ENCODE data around the gene MTFMT. TPM values are rescaled to one million over a fixed set of nuclear protein-coding genes. Genes with fewer than 3 reads are reported as not detected.
A peak's percentile ranks its signal among the peaks of the same experiment; 100 is the strongest.

The MTFMT gene
- total RNA-seq, 1 donor from 2014 or later: 9.8 TPM

DNA sequence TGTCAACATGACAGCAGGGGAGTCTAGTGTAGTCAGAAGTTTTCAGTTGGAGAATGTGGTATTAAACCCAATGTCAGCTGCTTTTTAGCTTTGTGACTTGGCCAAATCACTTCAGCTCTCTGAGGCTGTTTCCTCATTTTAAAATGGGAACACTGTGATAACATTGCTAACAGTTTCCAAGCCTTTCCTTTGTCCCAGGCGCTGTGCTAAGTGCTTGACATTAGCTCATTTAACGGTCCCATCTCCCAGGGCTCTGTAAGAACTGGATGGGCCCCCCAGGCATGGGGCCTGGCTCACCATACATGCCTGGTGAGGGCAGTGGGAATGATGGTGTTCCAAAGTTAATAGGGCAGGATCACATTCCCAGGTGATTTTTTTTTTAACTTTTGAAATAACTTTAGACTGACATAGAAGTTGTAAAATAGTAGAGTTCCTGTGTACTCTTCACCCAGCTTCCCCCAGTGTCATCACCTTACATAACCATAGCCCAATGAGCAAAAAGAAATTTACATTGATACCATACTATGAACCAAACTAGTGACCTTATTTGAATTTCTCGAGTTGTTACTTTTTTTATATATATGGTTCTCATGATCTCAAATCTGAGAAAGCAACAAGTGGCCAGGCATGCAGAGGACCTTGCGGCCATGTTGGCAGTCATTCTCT lies 30.6 kb upstream of the MTFMT start:
- no peak for ATAC-seq

- ATAC-seq: no peak
Observed at GRCh38 chr15:65059369-65059750, 29.9 kb upstream of the MTFMT start.

DNA sequence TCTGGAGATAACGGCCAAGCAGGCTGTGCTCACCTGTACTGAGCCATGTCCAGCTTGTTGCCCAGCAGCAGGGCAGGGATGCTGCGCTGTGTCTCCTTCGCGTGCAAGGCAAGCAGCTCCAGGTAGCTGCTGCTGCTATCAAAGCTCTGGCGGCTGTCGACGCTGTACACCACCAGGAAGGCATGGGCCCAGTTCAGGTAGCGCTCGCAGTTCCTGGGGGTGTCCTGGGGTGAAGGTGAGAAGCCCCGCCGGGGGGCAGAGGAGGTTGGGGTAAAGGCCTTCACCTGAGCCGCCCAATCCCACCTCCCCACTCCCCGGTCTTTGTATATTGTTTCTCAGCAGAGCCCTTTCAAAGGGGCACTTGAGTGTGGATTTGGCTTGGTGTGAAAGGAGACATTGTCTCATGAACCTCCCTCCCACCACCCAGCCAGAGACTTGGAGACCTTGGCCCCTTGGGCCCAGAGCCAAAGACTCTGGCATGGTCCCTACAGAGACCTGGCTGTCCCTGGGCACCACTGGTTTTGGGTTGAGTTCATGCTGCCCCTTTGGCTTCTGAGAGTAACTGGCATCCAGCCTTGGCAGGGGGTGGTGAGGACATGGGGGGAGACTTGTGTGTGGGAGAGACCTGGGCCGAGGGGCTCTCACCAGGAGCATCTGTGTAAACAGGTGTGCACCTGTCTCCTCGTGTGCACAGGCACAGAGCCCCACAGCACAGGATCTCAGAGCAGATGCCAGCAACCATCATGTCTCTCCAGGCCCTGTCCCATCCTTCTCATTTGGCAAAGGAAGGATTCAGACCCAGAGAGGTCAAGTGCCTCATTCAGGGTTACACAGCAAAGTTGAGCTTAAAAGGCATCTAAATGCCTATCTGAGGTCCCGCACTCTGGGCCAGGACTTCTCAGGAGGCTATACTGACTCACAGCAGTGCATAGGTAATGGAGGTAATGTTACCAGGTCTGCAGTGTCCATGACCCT lies 29.2 kb upstream of the MTFMT start:
- no peak for ATAC-seq

- ATAC-seq: no peak
Observed at GRCh38 chr15:65057549-65057940, 28.1 kb upstream of the MTFMT start.

- peak; percentile 39 for ATAC-seq
Observed at GRCh38 chr15:65056868-65057548, 27.6 kb upstream of the MTFMT start.

- no peak for ATAC-seq
Observed at GRCh38 chr15:65056106-65056505, 26.7 kb upstream of the MTFMT start.

- peak; percentile 84 for ATAC-seq
Observed at GRCh38 chr15:65055201-65055870, 25.9 kb upstream of the MTFMT start.

GRCh38 chr15:65054333-65055200 lies 25.1 kb upstream of the MTFMT start:
- peak; percentile 67 for ATAC-seq

DNA sequence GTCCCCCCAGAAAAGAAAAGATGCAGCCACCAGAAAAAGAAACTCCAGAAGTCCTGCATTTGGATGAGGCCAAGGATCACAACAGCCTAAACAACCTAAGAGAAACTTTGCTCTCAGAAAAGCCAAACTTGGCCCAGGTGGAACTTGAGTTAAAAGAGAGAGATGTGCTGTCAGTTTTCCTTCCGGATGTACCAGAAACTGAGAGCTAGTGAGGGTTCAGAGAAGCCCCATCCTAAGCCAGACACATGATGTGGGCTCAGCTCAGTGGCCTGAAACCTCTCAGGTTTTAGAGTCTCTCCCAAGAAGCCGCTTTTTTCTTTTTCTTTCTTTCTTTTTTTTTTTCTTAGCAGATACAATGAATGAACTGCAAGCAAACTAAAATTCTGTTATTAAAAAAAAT lies 23.5 kb upstream of the MTFMT start:
- no peak for ATAC-seq

GRCh38 chr15:65051266-65051665 lies 21.8 kb upstream of the MTFMT start:
- ATAC-seq: no peak

- ATAC-seq: no peak
Observed at GRCh38 chr15:65050270-65050669, 20.8 kb upstream of the MTFMT start.

GRCh38 chr15:65049418-65049840 lies 20.0 kb upstream of the MTFMT start:
- peak; percentile 87 for ATAC-seq

DNA sequence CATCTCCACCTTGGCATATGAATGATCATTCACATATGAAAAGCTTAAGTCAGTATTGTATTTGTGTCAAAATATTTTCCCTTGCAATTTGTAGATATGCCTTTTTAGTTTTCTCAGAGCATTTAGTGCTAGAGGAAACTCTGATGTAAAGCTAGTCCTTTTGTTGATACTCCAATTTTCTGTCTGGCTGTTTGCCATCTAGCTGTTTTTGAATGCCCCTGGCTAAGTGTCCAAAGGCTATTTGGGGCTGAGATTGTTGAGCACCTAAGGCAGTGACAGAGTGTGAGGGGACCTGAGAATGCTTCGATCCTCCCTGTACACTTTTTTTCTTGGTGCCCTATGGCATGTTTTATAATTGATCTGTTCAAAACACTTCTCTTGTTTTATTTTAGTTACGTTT lies 18.8 kb upstream of the MTFMT start:
- no peak for ATAC-seq

GRCh38 chr15:65044724-65045481 lies 15.5 kb upstream of the MTFMT start, which contains the start of gene SLC51B:
Gene SLC51B (plus strand): TSS chr15:65045387. CDS start chr15:65050005, 4,618 bp downstream.
- peak; percentile 67 for ATAC-seq

DNA sequence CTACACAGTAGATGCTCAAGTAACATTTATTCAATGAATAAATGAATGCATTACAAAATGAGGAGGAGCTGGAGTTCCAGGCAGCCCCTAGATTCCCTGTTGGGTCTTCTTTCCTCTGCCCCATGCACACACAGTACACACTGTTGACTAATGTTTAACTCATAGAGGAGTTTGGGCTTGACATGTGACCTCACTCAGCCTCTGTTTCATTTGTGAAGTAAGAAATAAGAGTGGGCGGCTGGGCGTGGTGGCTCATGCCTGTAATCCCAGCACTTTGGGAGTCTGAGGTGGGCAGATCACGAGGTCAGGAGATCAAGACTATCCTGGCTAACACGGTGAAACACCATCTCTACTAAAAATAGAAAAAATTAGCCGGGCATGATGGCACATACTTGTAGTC lies 14.8 kb upstream of the MTFMT start:
- peak; percentile 73 for ATAC-seq

DNA sequence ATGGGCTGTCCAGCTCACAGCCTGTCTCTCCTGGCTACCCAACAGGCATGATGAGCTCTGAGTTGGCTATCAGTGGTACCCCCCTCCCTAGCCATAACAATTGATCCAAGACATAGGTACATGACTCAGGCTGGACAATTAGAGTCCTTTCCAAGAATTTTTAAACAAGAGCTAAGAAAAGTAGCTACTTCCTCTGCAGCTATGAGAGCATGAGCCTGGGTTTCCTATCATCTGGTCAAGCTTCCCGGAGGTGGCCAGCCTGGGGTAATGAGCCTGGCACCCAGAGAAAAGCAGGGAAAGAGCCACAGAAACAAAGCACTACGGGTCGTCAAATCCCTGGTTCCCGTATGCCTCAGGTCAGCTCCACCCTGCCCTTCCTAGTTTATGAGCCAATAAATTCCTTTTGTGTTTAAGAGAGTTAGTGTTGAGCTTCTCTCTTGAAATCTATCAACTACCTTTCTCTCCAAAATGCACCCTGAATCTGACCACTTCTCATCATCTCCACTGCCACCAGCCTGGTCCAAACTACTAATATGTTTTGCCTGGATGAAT lies 13.4 kb upstream of the MTFMT start:
- no peak for ATAC-seq

- no peak for ATAC-seq
Observed at GRCh38 chr15:65041787-65042186, 12.3 kb upstream of the MTFMT start.

GRCh38 chr15:65040461-65040860 lies 11.0 kb upstream of the MTFMT start:
- ATAC-seq: no peak

DNA sequence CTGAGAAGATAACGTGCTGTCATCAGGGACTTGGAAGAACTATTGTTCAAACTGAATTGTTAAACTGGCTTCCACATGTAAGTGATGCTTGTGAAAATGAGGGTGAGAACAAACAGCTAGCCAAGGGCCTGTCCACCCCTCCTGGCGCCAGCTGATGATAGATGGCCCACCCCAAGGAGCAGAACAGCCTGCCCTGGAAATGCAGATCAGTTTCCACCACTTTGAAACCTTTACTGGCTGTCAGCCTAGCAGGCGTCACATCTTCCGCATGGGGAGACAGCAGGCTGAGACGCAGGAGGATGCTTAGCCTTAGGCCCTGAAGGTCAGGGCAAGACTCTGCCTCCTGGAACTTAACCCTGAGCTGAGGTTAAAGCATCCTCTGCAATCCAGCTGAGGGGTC lies 9.4 kb upstream of the MTFMT start:
- no peak for ATAC-seq

DNA sequence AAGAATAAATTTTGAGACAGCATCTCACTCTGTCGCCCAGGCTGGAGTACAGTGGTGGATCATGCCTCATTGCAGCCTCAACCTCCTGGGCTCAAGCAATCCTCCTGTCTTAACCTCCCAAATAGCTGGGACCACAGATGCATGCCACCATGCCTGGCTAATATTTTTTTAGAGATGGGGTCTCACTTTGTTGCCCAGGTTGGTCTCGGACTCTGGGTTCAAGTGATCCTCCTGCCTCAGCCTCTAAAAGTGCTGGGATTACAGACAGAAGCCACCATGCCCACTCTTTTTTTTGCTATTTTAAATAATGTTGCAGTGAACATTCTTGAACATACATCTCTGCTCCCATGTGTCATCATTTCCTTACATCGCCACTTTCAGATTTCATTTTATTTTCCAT lies 9.0 kb upstream of the MTFMT start:
- ATAC-seq: no peak

All from esophagus mucosa (tissue), 1 donor.